ENCODE results near the gene NOC2L.
"Not testable (repeated sequence)": the region's sequence is repeated elsewhere in the genome, so short reads cannot be mapped to it uniquely, and the experiment has no call there.

NOC2L gene

DNA sequence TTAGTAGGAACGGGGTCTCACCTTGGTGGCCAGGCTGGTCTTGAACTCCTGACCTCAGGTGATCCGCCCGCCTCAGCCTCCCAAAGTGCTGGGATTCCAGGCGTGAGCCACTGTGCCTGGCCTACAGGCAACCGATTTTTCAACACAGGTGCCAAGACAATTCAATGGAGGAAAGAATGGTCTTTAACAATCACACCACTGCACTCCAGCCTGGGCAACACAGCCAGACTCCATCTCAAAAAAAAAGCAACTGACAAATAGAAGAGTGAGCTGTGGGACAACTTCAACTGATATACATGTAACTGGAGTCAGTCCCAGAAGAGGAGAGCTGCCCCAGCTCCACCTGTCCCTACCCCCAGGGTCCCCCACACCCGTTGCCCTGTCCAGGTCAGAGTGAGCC, 35.5 kb upstream of the NOC2L start:
- DNase-seq (ENCODE audit: extremely low read depth in 1 of 2, low read depth in 1 of 2): not testable (repeated sequence)

DNA sequence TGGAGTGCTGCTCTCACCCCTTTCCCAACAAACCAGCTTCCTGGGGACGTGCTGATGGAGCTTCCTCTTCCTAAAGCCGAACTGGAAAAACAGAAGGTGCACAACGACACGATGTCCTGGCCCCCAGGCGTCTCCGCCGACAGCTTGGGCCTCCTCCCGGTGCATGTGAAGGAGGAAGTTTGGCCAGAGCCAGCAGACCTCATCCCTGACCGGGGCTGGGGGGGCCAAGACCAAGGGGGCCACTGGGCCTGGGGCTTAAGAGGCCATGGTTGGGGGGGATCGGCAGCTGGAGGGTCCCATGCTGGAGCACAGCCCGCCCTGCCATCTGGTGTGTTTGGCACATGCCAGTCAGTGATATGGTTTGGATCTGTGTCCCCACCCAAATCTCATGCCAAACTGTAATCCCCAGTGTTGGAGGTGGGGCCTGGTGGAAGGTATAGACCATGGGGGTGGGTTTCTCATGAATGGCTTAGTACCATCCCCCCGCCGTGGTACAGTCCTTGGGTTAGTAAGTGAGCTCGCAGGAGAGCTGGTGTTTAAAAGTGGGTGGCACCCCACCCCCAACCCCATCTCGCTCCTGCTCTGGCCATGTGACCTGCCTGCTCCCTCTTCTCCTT, 34.4 kb upstream of the NOC2L start:
- no peak for DNase-seq (ENCODE audit: extremely low read depth in 1 of 2, low read depth in 1 of 2)

DNA sequence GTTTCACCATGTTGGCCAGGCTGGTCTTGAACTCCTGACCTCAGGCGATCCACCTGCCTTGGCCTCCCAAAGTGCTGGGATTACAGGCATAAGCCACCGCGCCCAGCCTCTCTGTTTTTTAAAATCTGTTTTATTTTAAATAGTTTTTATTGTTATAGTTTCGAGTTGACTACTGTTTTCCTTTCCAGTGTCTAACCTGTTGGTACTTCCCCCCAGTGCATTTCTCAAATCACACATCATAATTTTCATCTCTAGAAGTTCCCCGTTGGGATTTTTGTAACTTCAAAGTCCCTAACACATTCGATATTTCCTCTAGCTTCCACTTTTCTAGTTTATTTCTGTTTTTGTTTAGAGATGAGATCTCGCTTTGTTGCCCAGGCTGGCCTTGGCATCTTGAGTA, 33.3 kb upstream of the NOC2L start:
- DNase-seq (ENCODE audit: extremely low read depth in 1 of 2, low read depth in 1 of 2): no peak

DNA sequence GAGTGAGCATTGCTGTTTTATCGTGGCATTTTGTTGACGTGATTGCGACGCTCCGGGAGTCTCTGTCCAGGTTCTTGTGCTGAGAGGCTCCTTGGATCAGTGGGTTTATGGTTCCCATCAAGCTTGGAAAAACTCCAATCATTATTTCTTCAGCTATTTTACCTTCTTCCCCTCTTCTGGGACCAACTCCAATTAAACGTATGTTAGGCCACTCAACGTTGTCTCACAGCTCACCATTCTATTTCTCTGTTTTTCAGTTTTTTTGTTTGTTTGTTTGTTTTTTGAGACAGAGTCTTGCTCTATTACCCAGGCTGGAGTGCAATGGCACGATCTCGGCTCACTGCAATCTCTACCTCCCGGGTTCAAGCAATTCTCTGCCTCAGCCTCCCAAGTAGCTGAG, 32.8 kb upstream of the NOC2L start:
- DNase-seq (ENCODE audit: extremely low read depth in 1 of 2, low read depth in 1 of 2): no peak

DNA sequence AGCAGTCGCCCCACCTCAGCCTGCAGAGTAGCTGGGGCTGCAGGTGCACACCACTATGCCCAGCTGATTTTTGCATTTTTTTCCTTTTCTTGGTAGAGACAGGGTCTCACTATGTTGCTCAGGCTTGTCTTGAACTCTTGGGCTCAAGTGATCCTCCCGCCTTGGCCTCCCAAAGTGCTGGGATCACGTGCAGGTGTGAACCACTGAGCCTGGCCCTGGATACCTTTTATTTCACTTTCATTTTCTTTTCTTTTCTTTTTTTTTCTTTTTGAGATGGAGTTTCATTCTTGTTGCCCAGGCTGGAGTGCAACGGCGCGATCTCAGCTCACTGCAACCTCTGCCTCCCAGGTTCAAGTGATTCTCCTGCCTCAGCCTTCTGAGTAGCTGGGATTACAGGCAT, 32.2 kb upstream of the NOC2L start:
- DNase-seq (ENCODE audit: extremely low read depth in 1 of 2, low read depth in 1 of 2): not testable (repeated sequence)

DNA sequence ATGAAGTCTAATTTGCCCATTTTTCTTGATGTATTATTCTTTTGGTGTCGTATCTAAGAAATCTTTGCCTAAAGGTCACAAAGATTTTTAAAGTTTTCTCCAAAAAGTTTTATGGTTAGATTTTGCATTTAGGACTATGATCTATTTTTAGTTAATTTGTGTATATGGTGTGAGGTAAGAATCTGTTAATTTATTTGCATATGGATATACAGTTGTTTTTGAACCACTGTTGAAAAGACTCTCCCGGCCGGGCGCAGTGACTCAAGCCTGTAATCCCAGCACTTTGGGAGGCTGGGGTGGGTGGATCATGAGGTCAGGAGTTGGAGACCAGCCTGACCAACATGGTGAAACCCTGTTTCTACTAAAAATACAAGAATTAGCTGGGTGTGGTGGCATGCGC, 29.0 kb upstream of the NOC2L start:
- DNase-seq (ENCODE audit: extremely low read depth in 1 of 2, low read depth in 1 of 2): not testable (repeated sequence)

DNA sequence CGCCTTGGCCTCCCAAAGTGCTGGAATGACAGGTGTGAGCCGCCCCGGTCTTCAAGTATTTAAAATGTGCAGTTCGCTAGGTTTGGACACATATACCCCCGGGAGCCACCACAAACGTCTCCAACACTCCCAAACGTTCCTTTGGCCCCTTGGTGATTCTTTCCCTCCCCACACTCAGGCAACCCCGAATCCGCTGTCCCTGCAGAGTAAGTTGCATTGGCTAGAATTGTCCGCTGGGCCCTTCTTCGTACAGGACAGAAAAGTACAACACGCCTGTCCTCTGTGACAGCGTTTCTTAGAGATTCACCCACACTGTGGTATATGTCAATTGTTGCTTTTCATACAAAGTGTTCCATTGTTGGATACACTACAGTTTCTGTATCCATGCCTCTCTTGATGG, 26.1 kb upstream of the NOC2L start:
- no peak for DNase-seq (ENCODE audit: extremely low read depth in 1 of 2, low read depth in 1 of 2)

DNA sequence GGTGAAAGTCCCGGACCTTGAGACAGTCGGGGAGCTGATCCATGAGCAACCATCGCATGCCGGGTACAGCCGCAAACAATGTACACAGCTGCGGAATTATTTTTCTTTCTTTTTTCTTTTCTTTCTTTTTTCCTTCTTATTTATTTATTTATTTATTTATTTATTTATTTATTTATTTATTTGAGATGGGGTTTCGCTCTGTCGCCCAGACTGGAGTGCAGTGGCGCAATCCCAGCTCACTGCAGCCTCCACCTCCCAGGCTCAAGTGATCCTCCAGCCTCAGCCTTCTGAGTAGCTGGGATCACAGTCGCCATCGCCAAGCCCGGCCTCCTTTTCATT, 25.4 kb upstream of the NOC2L start:
- DNase-seq (ENCODE audit: extremely low read depth in 1 of 2, low read depth in 1 of 2): no peak

DNA sequence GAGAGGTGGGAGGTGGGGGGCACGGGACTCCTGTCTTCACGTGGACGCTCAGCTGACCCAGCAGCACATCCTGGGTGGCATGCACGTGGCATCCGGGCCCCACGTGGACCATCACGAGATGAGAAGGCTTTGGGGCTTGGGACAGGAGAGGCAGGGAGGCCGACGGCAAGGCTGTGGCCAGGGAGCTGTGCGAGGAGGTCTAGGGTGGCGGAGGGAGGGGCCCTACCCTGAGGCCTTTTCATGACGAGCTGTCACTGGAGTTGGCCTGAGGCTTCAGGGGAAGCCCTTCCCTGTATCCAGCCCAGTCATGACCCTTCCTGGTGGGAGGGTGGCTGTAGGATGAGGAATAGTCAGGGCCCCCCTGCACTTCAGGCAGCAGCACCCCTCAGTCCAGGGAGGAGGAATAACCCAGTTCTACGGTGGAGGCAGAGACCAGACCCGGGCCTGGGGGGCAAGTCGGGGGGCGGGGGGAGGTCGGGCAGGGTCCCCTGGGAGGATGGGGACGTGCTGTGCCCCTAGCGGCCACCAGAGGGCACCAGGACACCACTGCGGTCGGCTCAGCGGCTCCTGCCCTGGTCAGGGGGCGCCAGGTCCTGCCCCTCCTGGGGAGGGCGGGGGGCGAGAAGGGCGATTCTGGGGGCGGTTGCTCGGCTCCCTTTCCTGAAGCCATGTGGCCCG, 24.9 kb upstream of the NOC2L start:
- DNase-seq (ENCODE audit: extremely low read depth in 1 of 2, low read depth in 1 of 2): peak in 1 of 2 donors; percentile 54

DNA sequence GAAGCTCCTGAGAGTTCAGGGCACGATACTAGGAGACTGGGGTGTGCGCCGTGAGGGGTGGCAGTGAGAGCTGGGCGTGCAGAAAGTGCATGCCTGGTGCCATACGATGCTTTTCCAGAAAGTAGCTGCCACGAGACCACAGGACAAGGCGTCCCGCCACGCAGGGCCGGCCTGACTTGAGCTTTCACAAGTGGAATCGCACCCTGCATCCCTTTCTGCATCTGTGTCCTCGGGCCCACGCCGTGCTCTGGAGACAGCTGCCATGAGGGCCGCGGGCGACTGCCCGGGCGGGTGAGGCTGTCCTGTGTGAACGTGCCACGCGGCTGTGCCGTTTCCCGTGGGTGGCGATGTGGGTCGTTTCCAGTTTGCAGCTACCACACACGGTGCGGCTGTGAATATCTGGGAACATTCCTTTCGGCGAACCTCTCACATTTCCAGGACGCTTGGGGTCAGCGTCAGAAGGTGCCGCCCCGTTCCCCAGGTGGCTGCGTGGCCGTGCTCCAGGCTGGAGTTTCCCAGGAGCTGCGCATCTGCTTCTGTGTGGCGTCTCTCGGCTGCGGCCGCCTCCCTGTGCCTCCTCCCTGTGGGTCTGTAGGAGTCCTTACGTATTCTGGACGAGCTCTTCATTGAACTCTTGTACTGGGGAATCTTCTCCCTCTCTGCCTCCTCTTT, 23.8 kb upstream of the NOC2L start:
- no peak for DNase-seq (ENCODE audit: extremely low read depth in 1 of 2, low read depth in 1 of 2)

DNA sequence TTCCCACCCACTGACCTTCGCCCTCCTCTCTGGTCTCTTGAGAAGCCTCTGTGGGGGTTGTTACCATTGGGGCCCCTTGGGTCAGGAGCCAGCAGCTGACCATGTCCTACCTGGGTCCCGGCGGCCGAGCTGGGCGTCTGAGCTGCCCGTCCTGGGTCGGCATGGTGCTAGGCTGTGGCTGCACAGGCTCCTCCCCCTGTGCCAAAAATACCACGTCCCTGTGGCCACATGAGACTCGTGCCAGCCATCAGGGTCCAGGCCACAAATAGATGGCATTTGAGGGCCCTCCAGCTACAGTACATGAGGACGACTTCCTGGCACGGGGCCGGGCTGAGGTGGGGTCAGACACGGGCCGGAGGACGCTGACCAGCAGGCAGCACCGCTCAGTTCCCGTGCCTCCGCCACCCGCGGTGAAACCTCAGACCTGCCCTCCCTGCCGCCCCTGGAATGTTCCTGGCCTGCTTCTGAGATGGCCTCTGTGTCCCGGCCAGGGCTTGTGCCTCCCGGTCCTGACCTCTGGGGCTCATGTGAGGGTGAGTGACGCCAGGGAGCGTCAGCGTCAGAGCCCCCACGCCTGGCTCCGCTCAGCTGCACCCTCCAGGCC, 23.0 kb upstream of the NOC2L start, which contains the start of gene PERM1:
TSS of gene PERM1 (minus strand) at position 139 of the 604 bp plus-strand sequence. CDS start 1,064 bp downstream, outside the sequence.
- DNase-seq (ENCODE audit: extremely low read depth in 1 of 2, low read depth in 1 of 2): no peak

DNA sequence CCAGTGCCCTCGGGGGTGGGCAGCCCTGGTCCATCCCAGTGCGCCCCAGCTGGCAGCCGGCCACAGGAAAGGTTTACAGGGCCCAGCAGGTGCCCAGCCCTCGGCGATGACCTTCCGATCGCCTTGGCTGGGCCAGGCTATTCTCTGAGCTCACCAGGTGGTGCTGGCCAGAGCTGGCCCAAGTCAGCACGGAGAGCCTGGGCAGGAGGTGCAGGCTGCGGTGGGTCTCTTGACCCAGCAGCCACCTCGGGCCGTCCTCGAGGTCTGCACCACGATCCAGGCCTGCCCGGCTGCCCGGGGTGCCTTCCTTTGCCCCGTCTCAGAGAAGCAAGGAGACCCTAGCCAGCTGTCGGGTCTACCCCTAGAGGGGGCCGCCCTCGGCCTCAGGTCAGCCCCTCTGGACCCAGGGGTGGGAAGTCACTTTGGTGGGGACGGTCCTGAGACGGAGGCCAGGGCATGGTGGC, 22.5 kb upstream of the NOC2L start:
- no peak for DNase-seq (ENCODE audit: extremely low read depth in 1 of 2, low read depth in 1 of 2)

DNA sequence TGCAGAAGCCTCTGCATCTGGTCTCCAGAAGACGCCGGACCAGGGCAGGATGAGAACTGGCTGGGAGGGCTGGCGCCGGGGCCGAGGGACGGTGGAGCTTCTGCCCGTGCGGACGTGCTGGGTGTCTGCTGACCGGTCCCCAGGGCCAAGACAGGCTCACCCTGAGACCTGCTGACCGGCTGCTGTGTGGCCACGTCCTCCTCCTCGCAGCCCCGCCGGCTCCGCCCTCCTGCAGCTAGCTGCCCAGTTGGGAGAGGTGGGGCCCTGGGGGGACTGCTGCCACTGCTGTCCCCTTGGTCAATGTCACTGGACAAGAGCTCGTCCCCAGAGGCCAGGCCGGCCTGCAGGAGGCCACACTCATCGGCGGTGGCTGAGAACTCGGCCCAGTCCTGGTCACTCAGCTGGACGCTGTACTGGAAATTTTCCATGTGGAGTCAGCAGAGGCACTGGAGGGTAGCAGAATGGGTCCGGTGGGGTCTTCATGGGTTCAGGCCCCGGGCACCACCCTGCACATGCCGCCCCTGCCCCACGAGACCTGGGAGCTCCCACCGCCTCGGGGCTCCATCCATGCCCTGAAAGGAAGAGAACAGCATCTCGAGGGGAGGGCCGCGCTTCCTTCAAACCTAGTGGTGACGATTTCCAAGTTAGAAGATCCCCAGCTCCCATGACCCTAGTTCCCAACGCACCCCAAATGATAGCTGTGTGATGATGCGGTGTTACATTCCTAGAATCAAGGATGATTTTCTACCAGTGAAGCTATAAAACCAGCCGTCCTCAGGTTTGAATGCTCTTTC, 21.7 kb upstream of the NOC2L start:
- DNase-seq (ENCODE audit: extremely low read depth in 1 of 2, low read depth in 1 of 2): no peak

DNA sequence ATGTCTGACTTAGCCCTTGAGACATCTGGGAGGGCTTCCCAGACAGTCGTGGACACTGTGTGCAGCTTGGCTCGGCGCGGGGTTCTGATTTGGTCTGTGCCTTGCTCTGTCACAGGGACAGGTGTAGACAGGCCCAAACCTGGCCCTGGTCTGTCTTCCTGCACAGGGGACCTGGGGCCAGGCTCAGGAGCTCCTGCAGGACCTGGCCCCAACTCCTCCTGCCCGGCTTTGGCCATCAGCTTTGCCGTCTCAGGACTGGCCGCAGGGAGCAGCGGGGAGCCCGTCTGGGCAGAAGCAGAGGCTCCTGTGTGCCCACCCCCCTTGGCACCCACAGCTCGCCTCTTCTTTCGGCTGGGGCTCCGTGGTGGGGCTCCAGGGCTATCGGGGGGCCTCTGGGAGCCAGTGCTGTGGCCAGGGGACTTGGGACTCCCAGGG, 21.1 kb upstream of the NOC2L start:
- no peak for DNase-seq (ENCODE audit: extremely low read depth in 1 of 2, low read depth in 1 of 2)

DNA sequence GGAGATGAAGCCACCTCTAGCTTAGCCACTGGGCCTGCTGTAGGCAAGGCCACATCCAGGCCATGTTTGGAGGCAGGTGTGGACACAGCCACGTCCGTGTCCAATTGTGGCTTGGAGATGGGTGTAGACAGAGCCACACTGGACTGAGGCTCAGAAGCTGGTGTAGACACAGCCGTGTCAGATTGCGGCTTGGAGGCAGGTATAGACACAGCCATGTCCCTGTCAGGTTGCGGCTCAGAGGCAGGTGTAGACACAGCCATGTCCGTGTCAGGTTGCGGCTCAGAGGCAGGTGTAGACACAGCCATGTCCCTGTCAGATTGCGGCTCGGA, 20.7 kb upstream of the NOC2L start:
- no peak for DNase-seq (ENCODE audit: extremely low read depth in 1 of 2, low read depth in 1 of 2)

DNA sequence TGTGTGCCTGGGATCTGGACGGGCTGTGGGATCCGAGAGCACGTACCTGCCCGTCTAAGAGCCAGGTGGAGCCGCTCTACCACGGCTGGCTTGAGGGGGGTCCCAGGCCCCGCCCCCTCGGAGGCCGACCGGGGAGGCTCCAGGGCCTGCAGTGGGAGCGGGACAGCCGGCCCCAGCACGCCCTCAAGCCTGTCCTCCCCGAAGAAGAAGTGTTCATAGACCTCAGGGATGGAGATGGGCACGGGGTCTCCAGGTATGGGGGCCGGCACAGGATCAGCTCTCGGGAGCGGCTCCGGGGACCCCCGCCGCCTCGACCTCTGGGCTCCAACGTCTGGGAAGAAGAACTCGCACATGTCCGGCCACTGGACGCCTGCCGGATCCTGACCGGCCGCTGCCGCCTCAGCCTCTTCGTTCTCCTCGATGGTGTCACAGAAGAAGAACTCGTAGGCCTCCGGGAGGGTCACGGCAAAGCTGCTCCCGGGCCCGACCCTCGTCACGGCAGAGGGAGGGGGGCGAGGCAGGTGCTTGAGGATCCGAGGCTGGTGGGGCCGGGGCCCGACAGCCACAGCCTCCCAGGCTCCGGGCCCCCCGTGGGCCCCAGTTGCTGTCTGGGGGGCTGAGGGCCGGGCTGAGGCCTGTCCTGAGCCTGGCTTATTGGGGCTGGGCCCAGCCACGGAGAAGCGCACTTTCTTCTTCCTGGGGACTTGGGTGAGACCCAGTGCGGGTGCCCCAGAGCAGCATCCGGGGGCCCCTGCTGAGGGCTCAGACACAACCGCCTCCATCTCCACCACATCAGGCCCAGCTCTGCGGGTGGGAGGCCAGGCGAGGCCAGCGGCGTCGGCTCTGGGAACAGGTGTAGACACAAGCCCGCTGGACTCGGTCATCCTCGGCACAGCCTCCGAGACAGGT, 20.0 kb upstream of the NOC2L start:
- no peak for DNase-seq (ENCODE audit: extremely low read depth in 1 of 2, low read depth in 1 of 2)

DNA sequence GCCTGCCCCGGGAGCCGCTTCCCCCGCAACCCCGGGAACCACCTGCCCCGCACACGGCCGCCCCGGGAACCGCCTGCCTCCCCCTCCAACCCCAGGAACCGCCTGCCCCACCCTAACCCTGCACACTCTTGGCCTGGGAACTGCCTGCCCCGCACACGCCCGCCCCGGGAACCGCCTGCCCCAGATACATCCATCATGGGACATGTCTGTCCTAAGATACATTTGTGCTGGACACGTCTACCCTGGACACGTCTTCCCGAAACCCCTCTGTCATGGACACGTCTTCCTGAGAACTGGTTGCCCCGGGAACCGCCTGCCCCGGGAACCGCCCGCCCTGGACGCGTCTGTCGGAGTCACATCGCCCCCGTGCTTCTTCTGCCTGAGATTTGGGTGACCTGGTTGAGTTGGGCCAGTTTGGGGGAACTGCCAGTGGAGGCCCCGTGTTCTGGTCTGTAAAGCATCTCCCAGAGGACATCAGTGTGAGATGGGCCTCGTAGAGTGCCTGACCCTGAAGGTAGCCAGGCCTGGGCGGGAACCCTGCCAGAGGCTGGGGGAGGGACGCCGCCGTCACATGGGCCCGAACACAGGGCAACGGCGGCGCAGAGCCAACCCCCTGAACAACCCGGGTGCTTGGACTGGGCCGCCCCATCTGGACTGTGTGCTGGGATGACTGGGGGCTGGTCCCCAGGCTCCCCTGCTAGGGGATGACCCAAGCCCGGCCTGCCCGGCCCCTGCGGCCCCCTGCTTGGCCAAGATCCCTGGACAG, 19.2 kb upstream of the NOC2L start:
- no peak for DNase-seq (ENCODE audit: extremely low read depth in 1 of 2, low read depth in 1 of 2)

DNA sequence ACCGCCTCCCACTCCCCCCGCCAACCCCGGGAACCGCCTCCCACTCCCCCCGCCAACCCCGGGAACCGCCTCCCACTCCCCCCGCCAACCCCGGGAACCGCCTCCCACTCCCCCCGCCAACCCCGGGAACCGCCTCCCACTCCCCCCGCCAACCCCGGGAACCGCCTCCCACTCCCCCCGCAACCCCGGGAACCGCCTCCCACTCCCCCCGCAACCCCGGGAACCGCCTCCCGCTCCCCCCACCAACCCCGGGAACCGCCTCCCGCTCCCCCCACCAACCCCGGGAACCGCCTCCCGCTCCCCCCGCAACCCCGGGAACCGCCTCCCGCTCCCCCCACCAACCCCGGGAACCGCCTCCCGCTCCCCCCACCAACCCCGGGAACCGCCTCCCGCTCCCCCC, 17.7 kb upstream of the NOC2L start:
- not testable (repeated sequence) for DNase-seq (ENCODE audit: extremely low read depth in 1 of 2, low read depth in 1 of 2)

All from activated CD8-positive, alpha-beta memory T cell treated with anti-CD3 and anti-CD28 coated beads for 1 hour (primary cell).